Stimulated activated CD4-positive, alpha-beta T cell treated with anti-CD3 and anti-CD28 coated beads, Interleukin-15, amount 100 ng/mL, for 1 hour (primary cell): ENCODE data around the gene FHOD3.
"Not testable (repeated sequence)": the region's sequence is repeated elsewhere in the genome, so short reads cannot be mapped to it uniquely, and the experiment has no call there.

Source experiments
- DNase-seq, 2 donors: peaks; one replicate each; pipeline ENCODE4 v3.0.0-alpha.2; 2020; ENCODE audit warnings: low read depth in 1 of 2, low spot score in 1 of 2

Gene FHOD3

GRCh38 chr18:36812678-36813077, 515.2 kb downstream of the FHOD3 start:
- DNase-seq, result no peak

GRCh38 chr18:36813101-36813775, 515.7 kb downstream of the FHOD3 start:
- DNase-seq, result no peak

GRCh38 chr18:36813824-36814223, 516.3 kb downstream of the FHOD3 start:
- DNase-seq, result no peak

GRCh38 chr18:36814994-36815393, 517.5 kb downstream of the FHOD3 start:
- DNase-seq, result no peak

GRCh38 chr18:36816096-36816495, 518.6 kb downstream of the FHOD3 start:
- DNase-seq, result not testable (repeated sequence)

- no peak for DNase-seq
Observed at GRCh38 chr18:36817039-36817438, 519.5 kb downstream of the FHOD3 start.

- DNase-seq, result no peak
Observed at GRCh38 chr18:36818652-36819051, 521.1 kb downstream of the FHOD3 start.

GRCh38 chr18:36819621-36820020, 522.1 kb downstream of the FHOD3 start:
- DNase-seq, result no peak

GRCh38 chr18:36821681-36822080, 524.2 kb downstream of the FHOD3 start:
- no peak for DNase-seq

- DNase-seq, result no peak
Observed at GRCh38 chr18:36825526-36825925, 528.0 kb downstream of the FHOD3 start.

- no peak for DNase-seq
Observed at GRCh38 chr18:36826556-36826955, 529.0 kb downstream of the FHOD3 start.

- peak in 1 of 2 donors; percentile 3 for DNase-seq
Observed at GRCh38 chr18:36828157-36828629, 530.7 kb downstream of the FHOD3 start.

GRCh38 chr18:36828630-36829361, 531.3 kb downstream of the FHOD3 start, which contains the start of the genes KIAA1328 and TPGS2:
Gene KIAA1328, plus strand, starts transcription at chr18:36829127. Its CDS starts 12 bp downstream, at chr18:36829139.
Gene TPGS2, minus strand, starts transcription at chr18:36829002. Its CDS starts 235 bp downstream, at chr18:36828767.
- DNase-seq, result peak; percentile 76 to 81
